Measurements from ENCODE around the gene SPTSSB. TPM values are rescaled to one million over a fixed set of nuclear protein-coding genes. Genes with fewer than 3 reads are reported as not detected.

Gene SPTSSB
- total RNA-seq, 1 donor from 2014 or later = 0.74 TPM

DNA sequence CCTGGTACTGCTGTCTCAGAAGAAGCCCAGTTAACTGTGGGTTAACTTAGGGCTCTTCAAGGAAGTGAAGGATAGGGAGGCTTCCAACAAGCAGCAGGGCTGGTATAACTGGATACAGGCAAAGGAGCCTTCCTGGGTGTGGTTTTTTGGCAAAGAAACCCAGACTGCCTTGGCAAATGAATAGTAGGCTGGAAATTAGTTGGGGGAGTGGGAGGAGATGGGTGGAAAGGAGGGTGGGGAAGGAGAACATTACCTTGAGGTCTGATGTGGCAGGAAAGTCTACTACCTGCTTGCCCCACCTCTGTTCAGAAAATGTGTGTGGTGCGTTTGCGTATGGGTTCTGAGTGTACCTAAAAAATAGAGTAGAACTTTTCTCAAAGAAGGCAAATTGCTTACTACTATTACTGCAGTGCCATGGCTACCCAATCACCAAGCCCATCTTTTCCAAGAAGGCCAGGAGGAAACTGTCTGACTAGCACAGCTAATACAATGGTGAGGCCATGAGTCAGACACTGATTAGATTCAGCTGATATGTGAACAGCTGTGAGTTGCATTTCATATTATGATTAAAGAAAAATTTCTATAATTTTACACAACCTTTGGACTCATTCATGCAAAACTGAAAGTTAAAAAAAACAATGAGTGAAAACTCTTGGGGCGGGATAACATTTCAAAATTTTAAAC, 55.2 kb downstream of the SPTSSB start:
- TF ChIP-seq, protein P1, sequence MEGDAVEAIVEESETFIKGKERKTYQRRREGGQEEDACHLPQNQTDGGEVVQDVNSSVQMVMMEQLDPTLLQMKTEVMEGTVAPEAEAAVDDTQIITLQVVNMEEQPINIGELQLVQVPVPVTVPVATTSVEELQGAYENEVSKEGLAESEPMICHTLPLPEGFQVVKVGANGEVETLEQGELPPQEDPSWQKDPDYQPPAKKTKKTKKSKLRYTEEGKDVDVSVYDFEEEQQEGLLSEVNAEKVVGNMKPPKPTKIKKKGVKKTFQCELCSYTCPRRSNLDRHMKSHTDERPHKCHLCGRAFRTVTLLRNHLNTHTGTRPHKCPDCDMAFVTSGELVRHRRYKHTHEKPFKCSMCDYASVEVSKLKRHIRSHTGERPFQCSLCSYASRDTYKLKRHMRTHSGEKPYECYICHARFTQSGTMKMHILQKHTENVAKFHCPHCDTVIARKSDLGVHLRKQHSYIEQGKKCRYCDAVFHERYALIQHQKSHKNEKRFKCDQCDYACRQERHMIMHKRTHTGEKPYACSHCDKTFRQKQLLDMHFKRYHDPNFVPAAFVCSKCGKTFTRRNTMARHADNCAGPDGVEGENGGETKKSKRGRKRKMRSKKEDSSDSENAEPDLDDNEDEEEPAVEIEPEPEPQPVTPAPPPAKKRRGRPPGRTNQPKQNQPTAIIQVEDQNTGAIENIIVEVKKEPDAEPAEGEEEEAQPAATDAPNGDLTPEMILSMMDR (IDR thresholded peaks at IDR 0.05; ENCODE audit: unreplicated experiment) = no peak

DNA sequence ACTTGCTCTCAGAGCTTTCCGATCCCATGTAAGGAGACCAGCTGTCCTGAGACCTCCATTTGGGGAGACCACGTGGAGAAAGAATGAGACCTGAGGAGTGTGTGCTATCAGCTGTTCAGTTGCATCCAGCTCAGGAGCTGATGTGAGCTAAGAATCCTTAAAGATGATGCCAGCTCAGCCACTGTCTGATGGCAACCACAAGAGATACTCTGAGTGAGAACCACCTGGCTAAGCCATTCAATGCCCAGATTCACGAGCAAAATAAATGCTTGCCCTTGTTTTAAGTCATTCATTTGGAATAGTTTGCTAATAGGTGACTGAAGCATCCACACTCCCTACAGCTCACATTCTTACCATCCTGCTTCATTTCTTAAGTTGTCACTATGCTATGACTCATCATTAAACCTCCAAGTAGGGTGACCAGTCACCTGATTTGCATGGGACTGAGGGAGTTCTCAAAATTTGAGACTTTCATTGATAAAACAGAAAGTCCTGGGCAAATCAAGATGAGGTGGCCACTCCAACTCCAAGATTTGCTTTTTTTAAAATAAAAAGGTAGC, 56.4 kb downstream of the SPTSSB start:
- Mint-ChIP-seq H3K4me1 (no peaks in the 10 kb centered on the region), H3K27me3 (ENCODE audit: low read depth) (no peaks in the 10 kb centered on the region), H3K27ac (no peak overlapping the region), H3K4me3 (no peak overlapping the region), H3K36me3 (no peaks in the 10 kb centered on the region), H3K9me3 (peaks cover 9% of the 10 kb centered on the region)
- no peak for DNase-seq (ENCODE audit: low spot score in 2 of 2, unreplicated experiment in 2 of 2)
- TF ChIP-seq, protein P1 (IDR thresholded peaks at IDR 0.05; ENCODE audit: unreplicated experiment) = no peak

More for the DNA sequence above, 55.2 kb downstream of the SPTSSB start:
- H3K4me3 Mint-ChIP-seq = no peak overlapping the region
- H3K36me3 Mint-ChIP-seq = no peaks in the 10 kb centered on the region
- no peaks in the 10 kb centered on the region for H3K4me1 Mint-ChIP-seq
- H3K27me3 Mint-ChIP-seq (ENCODE audit: low read depth) = no peaks in the 10 kb centered on the region
- no peak for DNase-seq (ENCODE audit: low spot score in 2 of 2, unreplicated experiment in 2 of 2)
- peaks cover 17% of the 10 kb centered on the region for H3K9me3 Mint-ChIP-seq
- H3K27ac Mint-ChIP-seq = no peak overlapping the region

DNA sequence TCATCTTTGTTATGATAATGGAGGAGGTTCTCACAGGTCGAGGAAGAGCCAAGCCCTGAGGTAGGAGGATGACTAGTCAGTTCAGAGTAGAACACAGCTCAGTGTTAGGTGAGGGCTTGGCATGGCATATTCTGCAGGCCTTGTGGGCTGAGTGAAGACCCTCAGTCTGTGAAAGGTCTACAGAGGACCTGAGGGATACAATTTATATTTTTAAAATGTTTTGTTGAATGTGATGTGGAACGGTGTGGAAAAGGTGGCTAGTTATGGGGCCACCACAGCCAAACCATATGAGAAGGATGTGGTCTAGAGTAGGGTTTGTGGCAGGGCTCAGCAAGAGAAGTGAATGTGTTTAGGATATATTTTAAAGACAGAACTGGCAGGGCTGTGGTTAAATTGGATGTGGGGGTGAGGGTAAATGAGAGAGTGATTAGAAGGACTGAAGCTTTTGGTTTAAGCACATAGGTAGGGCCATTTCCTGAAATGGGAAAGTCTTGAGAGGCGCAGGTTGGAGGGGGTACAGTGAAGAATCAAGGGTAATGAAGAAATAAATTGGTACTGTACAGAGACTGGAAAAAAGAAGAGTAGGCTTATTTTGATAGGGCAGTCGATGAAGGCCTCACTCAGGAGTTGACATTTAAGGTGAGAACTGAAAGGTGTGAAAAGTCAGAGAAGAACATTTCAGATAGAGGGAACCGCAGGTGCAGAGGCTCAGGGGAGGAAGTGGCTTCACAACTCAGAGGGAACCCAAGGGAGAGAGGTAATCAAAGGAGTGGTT, 60.5 kb downstream of the SPTSSB start:
- DNase-seq (ENCODE audit: low spot score in 2 of 2, unreplicated experiment in 2 of 2) = no peak
- Mint-ChIP-seq H3K36me3 (no peaks in the 10 kb centered on the region), H3K4me1 (no peaks in the 10 kb centered on the region), H3K27me3 (ENCODE audit: low read depth) (no peaks in the 10 kb centered on the region), H3K27ac (no peak overlapping the region), H3K4me3 (no peak overlapping the region), H3K9me3 (peaks cover 22% of the 10 kb centered on the region)
- TF ChIP-seq, protein P1 (IDR thresholded peaks at IDR 0.05; ENCODE audit: unreplicated experiment) = no peak

DNA sequence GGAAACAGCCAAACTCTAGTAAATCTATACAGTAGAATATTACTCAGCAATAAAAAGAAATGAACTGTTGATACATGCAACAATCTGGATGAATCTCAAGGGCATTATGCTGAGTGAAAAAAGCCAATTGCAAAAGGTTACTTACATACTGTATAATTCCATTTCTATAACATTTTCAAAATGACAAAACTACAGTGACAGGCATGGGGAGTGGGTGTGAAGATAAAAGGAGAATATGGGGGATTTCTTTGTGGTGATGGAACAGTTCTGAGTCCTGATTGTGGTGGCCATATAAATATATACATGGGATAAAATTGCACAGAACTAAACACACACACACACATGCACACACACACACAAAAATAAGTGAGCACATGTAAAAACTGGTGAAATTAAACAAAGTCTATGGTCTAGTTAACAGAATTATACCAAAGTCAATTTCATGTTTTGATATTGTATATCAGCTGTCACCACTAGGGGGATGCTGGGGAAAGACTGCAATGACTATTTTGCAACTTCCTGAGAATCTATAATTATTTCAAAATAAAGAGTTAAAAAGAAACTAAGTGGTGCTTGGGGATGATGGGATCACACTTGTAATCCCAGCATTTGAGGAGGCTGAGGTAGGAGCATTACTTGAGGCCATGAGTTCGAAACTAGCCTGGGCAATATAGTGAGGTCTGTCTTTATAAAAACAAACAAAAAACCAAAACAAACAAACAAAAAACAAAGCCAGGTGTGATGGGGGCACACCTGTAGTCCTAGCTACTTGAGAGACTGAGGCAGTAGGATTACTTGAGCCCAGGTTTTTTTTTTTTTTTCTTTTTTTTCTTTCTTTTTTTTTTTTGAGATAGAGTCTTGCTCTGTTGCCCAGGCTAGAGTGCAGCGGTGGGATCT, 66.0 kb downstream of the SPTSSB start:
- no peaks in the 10 kb centered on the region for H3K36me3 Mint-ChIP-seq
- TF ChIP-seq, protein P1 (IDR thresholded peaks at IDR 0.05; ENCODE audit: unreplicated experiment) = peak; percentile 67
- H3K27me3 Mint-ChIP-seq (ENCODE audit: low read depth) = no peaks in the 10 kb centered on the region
- no peaks in the 10 kb centered on the region for H3K4me1 Mint-ChIP-seq
- peaks cover 20% of the 10 kb centered on the region for H3K9me3 Mint-ChIP-seq
- no peak for DNase-seq (ENCODE audit: low spot score in 2 of 2, unreplicated experiment in 2 of 2)
- no peak overlapping the region for H3K27ac Mint-ChIP-seq
- no peak overlapping the region for H3K4me3 Mint-ChIP-seq

DNA sequence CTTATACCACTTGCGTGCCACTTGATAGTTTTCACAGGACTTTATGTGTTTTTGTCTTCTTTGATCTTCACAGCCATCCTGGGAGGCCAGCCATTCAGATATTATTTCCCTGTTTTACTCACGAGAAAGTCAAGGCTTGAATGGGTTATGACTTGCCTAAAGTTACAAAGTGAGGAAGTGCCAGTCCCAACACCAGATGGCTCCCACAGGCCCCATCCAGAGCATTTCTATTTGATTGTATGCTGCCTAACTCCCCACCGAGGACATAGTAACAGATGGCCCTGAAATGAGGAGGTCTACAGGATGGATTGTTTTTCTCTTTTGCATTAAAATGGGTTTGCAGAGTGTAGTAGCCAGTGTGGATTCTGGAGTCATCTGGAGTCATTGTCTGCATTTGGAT, 74.5 kb downstream of the SPTSSB start:
- DNase-seq (ENCODE audit: low spot score in 2 of 2, unreplicated experiment in 2 of 2) = no peak
- Mint-ChIP-seq H3K4me3 (no peak overlapping the region), H3K27me3 (ENCODE audit: low read depth) (no peaks in the 10 kb centered on the region), H3K27ac (no peak overlapping the region), H3K4me1 (no peaks in the 10 kb centered on the region), H3K9me3 (peaks cover 26% of the 10 kb centered on the region), H3K36me3 (peaks cover 6% of the 10 kb centered on the region)
- TF ChIP-seq, protein P1 (IDR thresholded peaks at IDR 0.05; ENCODE audit: unreplicated experiment) = no peak

All from mesothelial cell of epicardium (in vitro differentiated cells).